Measurements from ENCODE around the gene RNU6-7.

Gene RNU6-7

GRCh38 chr14:32226056-32226455 is 24.2 kb downstream of the RNU6-7 start:
- TF ChIP-seq CTCF (IDR thresholded peaks at IDR 0.05; ENCODE audit: control insufficient read depth, insufficient read depth, low read depth, low read length, missing control alignments): no peak
- DNase-seq (ENCODE audit: low read depth): no peak
- H3K4me3 ChIP-seq (ENCODE audit: control insufficient read depth, low read depth, low read length): no peak overlapping the region

GRCh38 chr14:32230181-32230580 is 28.3 kb downstream of the RNU6-7 start:
- DNase-seq (ENCODE audit: low read depth): no peak
- H3K4me3 ChIP-seq (ENCODE audit: control insufficient read depth, low read depth, low read length): no peak overlapping the region
- TF ChIP-seq CTCF (IDR thresholded peaks at IDR 0.05; ENCODE audit: control insufficient read depth, insufficient read depth, low read depth, low read length, missing control alignments): no peak

- no peak for TF ChIP-seq CTCF (IDR thresholded peaks at IDR 0.05; ENCODE audit: control insufficient read depth, insufficient read depth, low read depth, low read length, missing control alignments)
- no peak overlapping the region for H3K4me3 ChIP-seq (ENCODE audit: control insufficient read depth, low read depth, low read length)
- DNase-seq (ENCODE audit: low read depth): peak; percentile 69
These were observed 28.9 kb downstream of the RNU6-7 start for GRCh38 chr14:32230695-32231280.

DNA sequence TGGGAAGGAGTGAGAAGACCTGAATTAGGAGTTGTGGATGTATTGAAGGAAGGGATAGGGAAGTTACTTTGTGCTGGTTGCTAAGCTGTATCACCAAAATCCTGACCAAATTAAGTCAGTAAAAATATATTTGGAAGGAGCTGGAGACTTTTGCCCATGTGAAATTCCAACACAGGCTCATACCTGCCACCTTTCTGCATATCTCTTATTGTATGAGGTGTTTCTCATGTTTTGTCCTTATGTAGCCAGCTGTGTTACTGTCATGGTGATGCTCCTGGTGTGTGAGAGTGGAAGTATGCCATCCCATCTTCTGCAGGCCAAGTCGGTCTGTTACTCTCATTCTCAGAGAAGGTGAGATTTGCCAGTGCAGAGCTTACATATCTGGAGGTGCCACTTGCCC is 30.6 kb downstream of the RNU6-7 start:
- no peak for DNase-seq (ENCODE audit: low read depth)
- no peak for TF ChIP-seq CTCF (IDR thresholded peaks at IDR 0.05; ENCODE audit: control insufficient read depth, insufficient read depth, low read depth, low read length, missing control alignments)
- H3K4me3 ChIP-seq (ENCODE audit: control insufficient read depth, low read depth, low read length): no peak overlapping the region

DNA sequence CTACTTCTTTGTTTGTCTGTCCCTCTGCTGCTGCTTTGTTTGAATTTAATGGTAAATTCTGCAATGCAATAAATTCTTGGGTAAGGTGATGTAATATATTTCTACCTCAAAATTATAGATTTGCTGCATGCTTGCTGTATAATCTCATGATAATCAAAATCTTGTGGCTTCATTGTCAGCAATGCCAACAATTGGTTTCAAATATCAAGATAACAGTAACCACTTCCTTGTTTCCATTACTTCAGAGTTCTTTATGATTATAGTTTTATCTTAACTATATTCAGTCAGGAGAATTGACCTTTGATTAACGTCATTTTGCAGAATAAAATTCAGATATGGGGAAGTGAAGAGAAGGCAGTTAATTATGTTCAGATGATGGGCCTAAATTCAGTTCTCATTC is 31.4 kb downstream of the RNU6-7 start:
- no peak for TF ChIP-seq CTCF (IDR thresholded peaks at IDR 0.05; ENCODE audit: control insufficient read depth, insufficient read depth, low read depth, low read length, missing control alignments)
- no peak overlapping the region for H3K4me3 ChIP-seq (ENCODE audit: control insufficient read depth, low read depth, low read length)
- DNase-seq (ENCODE audit: low read depth): no peak

GRCh38 chr14:32244404-32244803 is 42.6 kb downstream of the RNU6-7 start:
- H3K4me3 ChIP-seq (ENCODE audit: control insufficient read depth, low read depth, low read length): no peak overlapping the region
- DNase-seq (ENCODE audit: low read depth): no peak
- TF ChIP-seq CTCF (IDR thresholded peaks at IDR 0.05; ENCODE audit: control insufficient read depth, insufficient read depth, low read depth, low read length, missing control alignments): peak; percentile 45

DNA sequence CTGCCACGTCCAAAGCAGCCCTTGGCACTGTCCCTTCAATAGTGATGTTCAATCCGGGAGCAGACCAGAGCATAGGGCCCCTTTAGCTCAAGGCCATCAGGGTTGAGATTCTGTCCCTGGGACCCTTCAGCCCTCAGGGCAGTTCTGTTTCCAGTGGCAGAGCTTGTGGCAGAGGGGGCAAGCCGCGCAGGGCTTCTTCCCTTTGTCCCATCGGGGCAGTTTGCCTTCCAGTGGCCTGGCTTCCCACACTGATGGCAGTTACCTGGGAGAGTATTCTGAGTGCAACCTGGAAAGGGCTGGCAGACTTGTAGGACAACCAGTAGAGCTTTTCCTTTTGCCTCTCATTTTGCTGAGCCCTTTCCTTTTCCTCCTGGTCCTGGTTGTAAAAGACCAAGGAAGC is 44.9 kb downstream of the RNU6-7 start:
- no peak for DNase-seq (ENCODE audit: low read depth)
- TF ChIP-seq CTCF (IDR thresholded peaks at IDR 0.05; ENCODE audit: control insufficient read depth, insufficient read depth, low read depth, low read length, missing control alignments): no peak
- H3K4me3 ChIP-seq (ENCODE audit: control insufficient read depth, low read depth, low read length): no peak overlapping the region

Data from AG09309 (cell line).